BJ (cell line): ENCODE data around the gene ACTMAP. TPM values are rescaled to one million over a fixed set of nuclear protein-coding genes. Genes with fewer than 3 reads are reported as not detected.

Source experiments
- CTCF ChIA-PET: fragments of 350-600 bp; formaldehyde crosslinking; extraction: SDS; loops from one replicate; lab custom pipeline; 2021; ENCODE audit warnings: antibody characterized with exemption, inconsistent platforms; lab: Yijun Ruan, JAX
- POLR2A ChIA-PET: fragments of 300-600 bp; sonication (Branson Sonifier 250); formaldehyde crosslinking; extraction: SDS; loops from one replicate; lab custom pipeline; 2021; ENCODE audit warnings: antibody characterized with exemption; lab: Charles Lee
- DNase-seq: peaks from one replicate; pipeline ENCODE4 v3.0.0-alpha.2; 2011; ENCODE audit warnings: low read depth
- H3K27me3 ChIP-seq: 2 replicates; pipeline ENCODE4 v1.6.0; 2011; ENCODE audit warnings: low read length; ENCODE audit not compliant: control insufficient read depth, insufficient read depth
- H3K36me3 ChIP-seq: 2 replicates; pipeline ENCODE4 v1.5.1; 2011; ENCODE audit warnings: low read length; ENCODE audit not compliant: control insufficient read depth, insufficient read depth
- H3K4me3 ChIP-seq: 2 replicates; pipeline ENCODE4 v1.5.1; 2011; ENCODE audit warnings: low read depth, mild to moderate bottlenecking, control low read depth, low read length
- polyA plus RNA-seq: library from polyadenylated mRNA; depleted of rRNA; stranded (reverse); fragments of >200 nt; gene quantifications from 2 replicates; pipeline ENCODE4 v1.2.3, GENCODE V29; 2011
- TF ChIP-seq, protein P1 (sequence below): IDR thresholded peaks from 2 replicates; pipeline ENCODE4 v1.5.1; 2011; ENCODE audit warnings: low read depth, mild to moderate bottlenecking, control low read depth, inconsistent platforms, low read length, moderate library complexity; ENCODE audit not compliant: insufficient read depth

Gene ACTMAP
- polyA plus RNA-seq, 1 experiment = 5.5 TPM

GRCh38 chr19:40739871-40740703, 10.2 kb downstream of the ACTMAP start:
- H3K4me3 ChIP-seq = no peak overlapping the region
- peaks cover 26% of the 10 kb centered on the region for H3K36me3 ChIP-seq
- no peak for DNase-seq
- ChIA-PET CTCF (interaction anchor here (0.6 to 1.2 kb wide), 2 partner anchors 67 to 571 kb away, joined by 3 read pairs; no protein-coding TSS in a partner anchor), POLR2A (interaction anchor here (0.5 kb wide), 1 partner anchor 16 kb away, joined by 3 read pairs; no protein-coding TSS in a partner anchor)
- TF ChIP-seq, protein P1, sequence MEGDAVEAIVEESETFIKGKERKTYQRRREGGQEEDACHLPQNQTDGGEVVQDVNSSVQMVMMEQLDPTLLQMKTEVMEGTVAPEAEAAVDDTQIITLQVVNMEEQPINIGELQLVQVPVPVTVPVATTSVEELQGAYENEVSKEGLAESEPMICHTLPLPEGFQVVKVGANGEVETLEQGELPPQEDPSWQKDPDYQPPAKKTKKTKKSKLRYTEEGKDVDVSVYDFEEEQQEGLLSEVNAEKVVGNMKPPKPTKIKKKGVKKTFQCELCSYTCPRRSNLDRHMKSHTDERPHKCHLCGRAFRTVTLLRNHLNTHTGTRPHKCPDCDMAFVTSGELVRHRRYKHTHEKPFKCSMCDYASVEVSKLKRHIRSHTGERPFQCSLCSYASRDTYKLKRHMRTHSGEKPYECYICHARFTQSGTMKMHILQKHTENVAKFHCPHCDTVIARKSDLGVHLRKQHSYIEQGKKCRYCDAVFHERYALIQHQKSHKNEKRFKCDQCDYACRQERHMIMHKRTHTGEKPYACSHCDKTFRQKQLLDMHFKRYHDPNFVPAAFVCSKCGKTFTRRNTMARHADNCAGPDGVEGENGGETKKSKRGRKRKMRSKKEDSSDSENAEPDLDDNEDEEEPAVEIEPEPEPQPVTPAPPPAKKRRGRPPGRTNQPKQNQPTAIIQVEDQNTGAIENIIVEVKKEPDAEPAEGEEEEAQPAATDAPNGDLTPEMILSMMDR = no peak
- H3K27me3 ChIP-seq = no peaks in the 10 kb centered on the region

GRCh38 chr19:40739030-40739839, 11.0 kb downstream of the ACTMAP start:
- H3K4me3 ChIP-seq = no peak overlapping the region
- H3K27me3 ChIP-seq = no peaks in the 10 kb centered on the region
- DNase-seq = no peak
- TF ChIP-seq, protein P1 = no peak
- ChIA-PET POLR2A (no interaction called here), CTCF (interaction anchor here (0.5 to 1.2 kb wide), 3 partner anchors 68 to 571 kb away, joined by 3 read pairs; no protein-coding TSS in a partner anchor)
- peaks cover 29% of the 10 kb centered on the region for H3K36me3 ChIP-seq

GRCh38 chr19:40737102-40737644, 13.1 kb downstream of the ACTMAP start:
- POLR2A ChIA-PET = no interaction called here
- CTCF ChIA-PET = no interaction called here
- H3K4me3 ChIP-seq = no peak overlapping the region
- H3K27me3 ChIP-seq = no peaks in the 10 kb centered on the region
- peaks cover 35% of the 10 kb centered on the region for H3K36me3 ChIP-seq
- TF ChIP-seq, protein P1 = no peak
- no peak for DNase-seq

DNA sequence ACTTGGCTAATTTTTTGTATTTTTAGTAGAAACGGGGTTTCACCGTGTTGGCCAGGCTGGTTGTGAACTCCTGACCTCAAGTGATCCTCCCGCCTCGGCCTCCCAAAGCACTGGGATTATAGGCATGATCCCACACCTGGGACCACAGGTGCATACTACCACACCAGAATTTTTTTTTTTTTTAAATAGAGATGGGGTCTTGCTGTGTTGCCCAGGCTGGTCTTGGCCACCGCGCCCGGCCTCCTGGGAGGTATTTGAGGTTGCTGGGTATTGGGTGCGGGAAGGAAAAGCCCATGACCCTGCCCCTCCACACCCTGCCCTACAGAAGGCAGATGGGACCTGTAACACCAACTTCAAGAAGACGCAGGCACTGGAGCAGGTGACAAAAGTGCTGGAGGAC, 13.6 kb downstream of the ACTMAP start:
- TF ChIP-seq, protein P1 = no peak
- no peaks in the 10 kb centered on the region for H3K27me3 ChIP-seq
- H3K4me3 ChIP-seq = no peak overlapping the region
- peaks cover 35% of the 10 kb centered on the region for H3K36me3 ChIP-seq
- CTCF ChIA-PET = no interaction called here
- POLR2A ChIA-PET = no interaction called here
- DNase-seq = no peak
